ENCODE measurements around the gene DLK2. TPM values are rescaled to one million over a fixed set of nuclear protein-coding genes. Genes with fewer than 3 reads are reported as not detected.
"Not testable (repeated sequence)": the region's sequence is repeated elsewhere in the genome, so short reads cannot be mapped to it uniquely, and the experiment has no call there.

DLK2 gene
- total and polyA plus RNA-seq, 4 experiments from 2014 or later: 0.33 to 1.4 (median 0.87) TPM

DNA sequence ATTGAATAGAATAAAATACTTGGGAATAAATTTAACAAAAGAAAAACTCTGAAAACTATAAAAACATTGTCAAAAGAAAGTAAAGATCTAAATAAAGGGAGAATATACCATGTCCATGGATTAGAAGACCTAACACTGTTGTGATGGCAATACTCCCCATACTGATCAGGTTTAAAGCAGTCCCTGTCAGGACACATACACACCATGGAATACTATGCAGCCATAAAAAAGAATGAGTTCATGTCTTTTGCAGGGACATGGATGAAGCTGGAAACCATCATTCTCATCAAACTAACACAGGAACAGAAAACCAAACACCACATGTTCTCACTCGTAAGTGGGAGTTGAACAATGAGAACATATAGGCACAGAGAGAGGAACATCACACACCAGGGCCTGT, 44.6 kb downstream of the DLK2 start:
- H3K36me3 Mint-ChIP-seq; DNase-seq; H3K27me3 Mint-ChIP-seq; H3K9me3 ChIP-seq (ENCODE audit: control insufficient read depth in 1 of 2, low read length in 2 of 2); intact Hi-C loops (cut with micrococcal nuclease); H3K4me1 Mint-ChIP-seq; H3K4me3 Mint-ChIP-seq; CTCF ChIA-PET (ENCODE audit: partially characterized antibody); H3K36me3 ChIP-seq (ENCODE audit: insufficient read depth, low read length); H3K4me1 ChIP-seq (ENCODE audit: insufficient read depth, low read length); H3K27ac ChIP-seq (ENCODE audit: low read depth, low read length); H3K4me3 ChIP-seq (ENCODE audit: low read length in 2 of 2); H3K27me3 ChIP-seq (ENCODE audit: insufficient read depth, low read length); POLR2A ChIA-PET (ENCODE audit: partially characterized antibody); H3K9me3 Mint-ChIP-seq: not testable (repeated sequence)
- H3K27ac Mint-ChIP-seq: peak overlapping the region in 1 of 7 donors; percentile 6

DNA sequence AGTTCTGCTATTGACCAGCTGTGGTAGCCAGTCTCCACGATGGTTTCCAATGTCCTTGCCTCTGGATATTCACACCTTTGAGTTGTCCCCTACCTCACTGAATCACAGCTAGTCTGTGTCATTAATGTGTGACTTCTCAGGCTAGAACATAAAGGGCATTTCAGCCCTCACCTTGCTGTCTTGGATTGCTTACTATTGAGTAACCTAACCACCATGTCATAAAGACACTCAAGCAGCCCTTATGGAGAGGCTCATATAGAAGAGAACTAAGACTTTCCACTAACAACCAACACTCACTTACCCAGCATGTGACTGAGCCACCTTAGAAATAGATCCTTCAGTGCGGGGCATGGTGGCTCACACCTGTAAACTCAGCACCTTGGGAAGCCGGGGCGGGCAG, 47.1 kb downstream of the DLK2 start:
- Histone ChIP-seq H3K27ac (ENCODE audit: low read depth, low read length) (no peak overlapping the region), H3K27me3 (ENCODE audit: insufficient read depth, low read length) (no peaks in the 10 kb centered on the region), H3K36me3 (ENCODE audit: insufficient read depth, low read length) (no peaks in the 10 kb centered on the region), H3K9me3 (ENCODE audit: control insufficient read depth in 1 of 2, low read length in 2 of 2) (no peaks in the 10 kb centered on the region), H3K4me1 (ENCODE audit: insufficient read depth, low read length) (no peaks in the 10 kb centered on the region), H3K4me3 (ENCODE audit: low read length in 2 of 2) (no peak overlapping the region)
- H3K4me1 Mint-ChIP-seq: no peaks in the 10 kb centered on the region
- POLR2A ChIA-PET (ENCODE audit: partially characterized antibody): no interaction called here
- no peak for DNase-seq
- no peak overlapping the region for H3K4me3 Mint-ChIP-seq
- H3K9me3 Mint-ChIP-seq: peaks cover 0 to 3% (median 0%) of the 10 kb centered on the region in 8 donors
- no peak overlapping the region for H3K27ac Mint-ChIP-seq
- CTCF ChIA-PET (ENCODE audit: partially characterized antibody): interaction anchor here (0.7 kb wide), 1 partner anchor 82 kb away, joined by 3 read pairs; no protein-coding TSS in a partner anchor
- peaks cover 0 to 4% of the 10 kb centered on the region in 2 donors for H3K36me3 Mint-ChIP-seq
- intact Hi-C loops (cut with micrococcal nuclease): no loop called here
- H3K27me3 Mint-ChIP-seq: peaks cover 10 to 14% of the 10 kb centered on the region in 2 donors

DNA sequence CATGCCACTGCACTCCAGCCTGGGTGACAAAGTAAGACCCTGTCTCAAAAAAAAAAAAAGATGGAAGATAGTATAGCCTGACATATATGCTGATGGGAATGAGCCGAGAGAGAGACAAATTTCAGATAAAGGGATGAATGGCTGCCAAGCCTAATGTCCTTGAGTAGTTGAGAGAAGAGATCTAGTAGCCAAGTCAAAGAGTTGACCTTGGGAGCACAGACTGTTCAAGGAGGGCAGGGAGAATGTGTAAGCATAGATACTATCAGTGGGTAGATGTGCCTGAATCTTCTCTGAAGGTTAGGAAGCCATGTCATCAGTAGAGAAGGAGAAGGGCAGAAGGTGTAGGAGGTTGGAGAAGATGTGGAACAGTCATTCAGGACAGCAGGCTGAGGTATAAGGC, 48.1 kb downstream of the DLK2 start:
- no peak for DNase-seq
- Mint-ChIP-seq H3K4me3 (no peak overlapping the region), H3K4me1 (no peaks in the 10 kb centered on the region), H3K27me3 (peaks cover 11 to 14% of the 10 kb centered on the region in 2 donors), H3K27ac (no peak overlapping the region), H3K36me3 (peaks cover 0 to 4% of the 10 kb centered on the region in 2 donors), H3K9me3 (peaks cover 0 to 2% (median 0%) of the 10 kb centered on the region in 8 donors)
- intact Hi-C loops (cut with micrococcal nuclease): no loop called here
- ChIA-PET POLR2A (ENCODE audit: partially characterized antibody) (no interaction called here), CTCF (ENCODE audit: partially characterized antibody) (interaction anchor here (0.7 kb wide), 1 partner anchor 83 kb away, joined by 3 read pairs; no protein-coding TSS in a partner anchor)
- no peak overlapping the region for H3K4me3 ChIP-seq (ENCODE audit: low read length in 2 of 2)
- H3K27me3 ChIP-seq (ENCODE audit: insufficient read depth, low read length): no peaks in the 10 kb centered on the region
- H3K9me3 ChIP-seq (ENCODE audit: control insufficient read depth in 1 of 2, low read length in 2 of 2): no peaks in the 10 kb centered on the region
- H3K4me1 ChIP-seq (ENCODE audit: insufficient read depth, low read length): no peaks in the 10 kb centered on the region
- H3K27ac ChIP-seq (ENCODE audit: low read depth, low read length): no peak overlapping the region
- no peaks in the 10 kb centered on the region for H3K36me3 ChIP-seq (ENCODE audit: insufficient read depth, low read length)

DNA sequence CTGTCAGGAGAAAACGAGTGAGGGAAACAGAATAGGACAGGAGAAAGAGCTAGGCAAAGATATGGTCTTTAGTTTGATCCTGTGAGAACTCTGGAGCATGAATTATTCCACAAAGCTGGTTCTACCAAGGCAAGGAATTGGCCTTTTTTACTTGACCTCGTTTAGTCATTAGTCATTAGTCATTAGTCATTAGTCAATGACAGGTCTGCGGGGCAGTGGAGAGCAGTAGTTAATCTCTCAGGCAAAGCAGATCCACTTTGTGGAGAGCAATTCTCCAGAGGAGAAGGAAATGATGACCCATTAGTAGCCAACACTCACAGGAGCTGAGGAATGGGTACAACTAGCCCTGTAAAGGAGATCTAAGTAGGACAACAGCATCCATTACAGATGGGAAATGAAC, 50.0 kb downstream of the DLK2 start:
- H3K36me3 ChIP-seq (ENCODE audit: insufficient read depth, low read length): no peaks in the 10 kb centered on the region
- H3K9me3 Mint-ChIP-seq: peaks cover 0 to 2% (median 0%) of the 10 kb centered on the region in 8 donors
- DNase-seq: no peak
- H3K27ac Mint-ChIP-seq: no peak overlapping the region
- peaks cover 0 to 4% of the 10 kb centered on the region in 2 donors for H3K36me3 Mint-ChIP-seq
- CTCF ChIA-PET (ENCODE audit: partially characterized antibody): no interaction called here
- H3K27me3 Mint-ChIP-seq: peaks cover 11 to 14% of the 10 kb centered on the region in 2 donors
- H3K4me3 Mint-ChIP-seq: no peak overlapping the region
- H3K27ac ChIP-seq (ENCODE audit: low read depth, low read length): no peak overlapping the region
- no peaks in the 10 kb centered on the region for H3K27me3 ChIP-seq (ENCODE audit: insufficient read depth, low read length)
- no peaks in the 10 kb centered on the region for H3K4me1 Mint-ChIP-seq
- no peaks in the 10 kb centered on the region for H3K4me1 ChIP-seq (ENCODE audit: insufficient read depth, low read length)
- intact Hi-C loops (cut with micrococcal nuclease): no loop called here
- H3K4me3 ChIP-seq (ENCODE audit: low read length in 2 of 2): no peak overlapping the region
- H3K9me3 ChIP-seq (ENCODE audit: control insufficient read depth in 1 of 2, low read length in 2 of 2): no peaks in the 10 kb centered on the region
- POLR2A ChIA-PET (ENCODE audit: partially characterized antibody): interaction anchor here (1.4 to 1.5 kb wide), 2 partner anchors 22 to 35 kb away, joined by 3 read pairs; no protein-coding TSS in a partner anchor

DNA sequence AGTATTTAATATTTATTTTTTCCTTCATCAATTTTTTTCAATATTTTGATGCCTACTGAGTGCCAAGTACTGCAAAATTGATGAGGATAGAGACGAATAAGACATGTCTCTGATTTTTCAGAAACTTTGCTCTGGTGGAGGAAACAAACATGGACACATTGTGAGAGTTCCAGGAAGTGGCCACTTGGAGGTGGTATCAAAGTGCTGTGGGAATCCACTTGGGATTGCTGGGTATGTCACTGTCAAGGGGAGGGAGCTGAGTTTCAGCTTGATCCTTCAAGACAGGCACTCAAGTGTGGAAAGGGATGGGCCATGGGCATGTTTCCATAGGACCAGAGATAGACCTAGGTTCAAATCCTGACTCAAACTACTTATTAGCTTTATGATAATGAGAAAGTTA, 52.5 kb downstream of the DLK2 start:
- Mint-ChIP-seq H3K4me3 (no peak overlapping the region), H3K9me3 (peaks cover 0 to 2% (median 0%) of the 10 kb centered on the region in 8 donors), H3K4me1 (peaks cover under 1 to 3% (median 2%) of the 10 kb centered on the region in 4 donors), H3K27ac (no peak overlapping the region), H3K36me3 (no peaks in the 10 kb centered on the region), H3K27me3 (peaks cover 6 to 11% of the 10 kb centered on the region in 2 donors)
- Histone ChIP-seq H3K9me3 (ENCODE audit: control insufficient read depth in 1 of 2, low read length in 2 of 2) (no peaks in the 10 kb centered on the region), H3K4me1 (ENCODE audit: insufficient read depth, low read length) (peaks cover 4% of the 10 kb centered on the region), H3K36me3 (ENCODE audit: insufficient read depth, low read length) (no peaks in the 10 kb centered on the region), H3K27me3 (ENCODE audit: insufficient read depth, low read length) (no peaks in the 10 kb centered on the region), H3K27ac (ENCODE audit: low read depth, low read length) (no peak overlapping the region), H3K4me3 (ENCODE audit: low read length in 2 of 2) (no peak overlapping the region)
- POLR2A ChIA-PET (ENCODE audit: partially characterized antibody): no interaction called here
- no peak for DNase-seq
- intact Hi-C loops (cut with micrococcal nuclease): no loop called here
- CTCF ChIA-PET (ENCODE audit: partially characterized antibody): interaction anchor here (1.6 kb wide), 1 partner anchor 47 kb away, joined by 6 read pairs; no protein-coding TSS in a partner anchor

DNA sequence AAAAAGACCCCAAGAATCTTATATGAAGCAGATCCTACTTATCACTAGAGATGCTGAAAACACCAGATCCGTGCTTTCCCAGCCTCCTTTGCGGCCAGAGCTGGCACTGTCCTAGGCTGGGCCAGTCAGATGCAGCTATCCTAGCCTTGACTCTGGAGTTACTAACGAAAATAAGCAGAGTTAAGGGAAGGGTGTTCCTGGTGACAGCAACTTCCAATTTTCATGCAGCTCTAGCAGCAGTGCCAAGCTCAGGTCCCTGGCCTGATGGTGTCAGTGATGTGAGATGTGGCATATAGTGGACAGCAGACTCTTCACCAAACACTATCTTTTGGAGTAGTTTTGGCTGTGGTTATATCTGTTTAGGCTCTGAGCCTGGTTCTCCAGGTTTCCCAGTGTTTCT, 53.6 kb downstream of the DLK2 start:
- H3K4me3 Mint-ChIP-seq: no peak overlapping the region
- H3K27ac ChIP-seq (ENCODE audit: low read depth, low read length): no peak overlapping the region
- H3K4me1 Mint-ChIP-seq: peaks cover 2 to 6% (median 5%) of the 10 kb centered on the region in 4 donors

More for the DNA sequence above, 53.6 kb downstream of the DLK2 start:
- H3K9me3 ChIP-seq (ENCODE audit: control insufficient read depth in 1 of 2, low read length in 2 of 2): no peaks in the 10 kb centered on the region
- no peak for DNase-seq
- H3K27ac Mint-ChIP-seq: no peak overlapping the region
- POLR2A ChIA-PET (ENCODE audit: partially characterized antibody): no interaction called here
- H3K36me3 Mint-ChIP-seq: no peaks in the 10 kb centered on the region
- no peaks in the 10 kb centered on the region for H3K36me3 ChIP-seq (ENCODE audit: insufficient read depth, low read length)
- H3K9me3 Mint-ChIP-seq: peaks cover 0 to 2% (median 0%) of the 10 kb centered on the region in 8 donors
- no peak overlapping the region for H3K4me3 ChIP-seq (ENCODE audit: low read length in 2 of 2)
- H3K4me1 ChIP-seq (ENCODE audit: insufficient read depth, low read length): peaks cover 4% of the 10 kb centered on the region
- CTCF ChIA-PET (ENCODE audit: partially characterized antibody): interaction anchor here (0.8 to 1.6 kb wide), 2 partner anchors 46 to 172 kb away, joined by 3 to 6 read pairs; no protein-coding TSS in a partner anchor
- intact Hi-C loops (cut with micrococcal nuclease): no loop called here
- no peaks in the 10 kb centered on the region for H3K27me3 ChIP-seq (ENCODE audit: insufficient read depth, low read length)
- peaks cover 6 to 7% of the 10 kb centered on the region in 2 donors for H3K27me3 Mint-ChIP-seq
